Measurements from ENCODE around the gene CEP97.
"Not testable (repeated sequence)": the region's sequence is repeated elsewhere in the genome, so short reads cannot be mapped to it uniquely, and the experiment has no call there.

The CEP97 gene

GRCh38 chr3:101690972-101691371, 33.4 kb upstream of the CEP97 start:
- H3K4me1 Mint-ChIP-seq (ENCODE audit: low read depth) = peaks cover 27% of the 10 kb centered on the region
- H3K27me3 Mint-ChIP-seq = no peaks in the 10 kb centered on the region
- H3K4me3 Mint-ChIP-seq = no peak overlapping the region
- H3K27ac Mint-ChIP-seq = no peak overlapping the region
- H3K36me3 Mint-ChIP-seq (ENCODE audit: low read depth) = peaks cover 11% of the 10 kb centered on the region
- no peaks in the 10 kb centered on the region for H3K9me3 Mint-ChIP-seq
- intact Hi-C loops (cut with micrococcal nuclease) = no loop called here

GRCh38 chr3:101691685-101692671, 32.4 kb upstream of the CEP97 start:
- H3K36me3 Mint-ChIP-seq (ENCODE audit: low read depth); H3K27ac Mint-ChIP-seq; intact Hi-C loops (cut with micrococcal nuclease); H3K4me3 Mint-ChIP-seq; H3K9me3 Mint-ChIP-seq; H3K27me3 Mint-ChIP-seq: not testable (repeated sequence)
- H3K4me1 Mint-ChIP-seq (ENCODE audit: low read depth) = peaks cover 27% of the 10 kb centered on the region

GRCh38 chr3:101693540-101693939, 30.9 kb upstream of the CEP97 start:
- H3K36me3 Mint-ChIP-seq (ENCODE audit: low read depth); H3K4me3 Mint-ChIP-seq; H3K9me3 Mint-ChIP-seq; H3K27ac Mint-ChIP-seq; intact Hi-C loops (cut with micrococcal nuclease); H3K27me3 Mint-ChIP-seq: not testable (repeated sequence)
- peaks cover 21% of the 10 kb centered on the region for H3K4me1 Mint-ChIP-seq (ENCODE audit: low read depth)

GRCh38 chr3:101694836-101695235, 29.6 kb upstream of the CEP97 start:
- not testable (repeated sequence) for H3K9me3 Mint-ChIP-seq; H3K4me3 Mint-ChIP-seq; H3K27ac Mint-ChIP-seq; H3K36me3 Mint-ChIP-seq (ENCODE audit: low read depth); H3K27me3 Mint-ChIP-seq
- intact Hi-C loops (cut with micrococcal nuclease) = loop anchor here (5.0 kb wide), 1 partner anchor 107 kb away; no protein-coding TSS in a partner anchor
- peaks cover 12% of the 10 kb centered on the region for H3K4me1 Mint-ChIP-seq (ENCODE audit: low read depth)

- no peaks in the 10 kb centered on the region for H3K9me3 Mint-ChIP-seq
- H3K27ac Mint-ChIP-seq = no peak overlapping the region
- intact Hi-C loops (cut with micrococcal nuclease) = loop anchor here (5.0 kb wide), 1 partner anchor 106 kb away; no protein-coding TSS in a partner anchor
- H3K36me3 Mint-ChIP-seq (ENCODE audit: low read depth) = no peaks in the 10 kb centered on the region
- no peak overlapping the region for H3K4me3 Mint-ChIP-seq
- H3K4me1 Mint-ChIP-seq (ENCODE audit: low read depth) = peaks cover 4% of the 10 kb centered on the region
- no peaks in the 10 kb centered on the region for H3K27me3 Mint-ChIP-seq
These were observed 28.5 kb upstream of the CEP97 start for GRCh38 chr3:101695779-101696372.

DNA sequence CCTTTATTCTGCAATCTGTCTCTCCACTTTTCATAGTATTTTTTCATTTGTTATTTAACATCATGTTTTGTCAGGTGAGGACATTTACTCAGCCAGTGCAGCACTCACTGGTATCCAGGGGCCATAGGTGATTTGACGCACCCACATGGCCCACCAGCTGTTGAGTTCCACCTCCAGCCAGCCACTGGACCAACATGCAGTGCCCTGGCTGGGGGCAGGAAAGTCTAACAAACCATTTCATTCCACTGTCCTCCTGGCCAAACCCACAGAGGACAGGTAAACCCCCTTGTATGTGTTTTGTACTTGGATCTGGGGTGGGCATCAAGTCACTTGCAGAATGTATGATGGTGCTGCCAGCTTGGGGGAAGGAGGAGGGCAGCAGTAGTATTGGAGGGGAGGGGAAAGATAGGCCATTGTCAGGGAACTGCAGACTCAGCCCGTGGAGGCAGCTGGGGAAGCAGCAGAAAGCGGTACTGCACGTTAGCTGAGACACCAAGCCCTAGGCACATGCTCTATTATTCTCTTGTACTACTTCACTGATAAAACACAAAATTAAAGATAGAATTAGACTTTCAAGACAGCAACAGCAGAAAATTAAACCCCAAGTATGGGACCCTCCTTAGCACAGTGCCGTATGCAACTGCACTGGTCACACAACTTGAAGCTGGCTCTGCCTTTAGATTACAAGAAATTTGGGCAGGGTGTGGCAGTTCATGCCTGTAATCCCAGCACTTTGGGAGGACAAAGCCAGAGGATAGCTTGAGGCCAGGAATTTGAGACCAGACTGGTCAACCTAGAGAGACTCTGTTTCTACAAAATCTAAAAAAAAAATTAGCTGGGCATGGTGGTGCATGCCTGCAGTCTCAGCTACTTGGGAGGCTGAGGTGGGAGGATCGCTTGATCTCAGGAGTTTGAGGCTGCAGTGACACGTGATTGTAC, 22.4 kb upstream of the CEP97 start:
- H3K9me3 Mint-ChIP-seq = no peaks in the 10 kb centered on the region
- H3K4me3 Mint-ChIP-seq = no peak overlapping the region
- no peaks in the 10 kb centered on the region for H3K4me1 Mint-ChIP-seq (ENCODE audit: low read depth)
- no peaks in the 10 kb centered on the region for H3K36me3 Mint-ChIP-seq (ENCODE audit: low read depth)
- H3K27ac Mint-ChIP-seq = no peak overlapping the region
- intact Hi-C loops (cut with micrococcal nuclease) = loop anchor here (10.0 kb wide), 1 partner anchor 523 kb away; no protein-coding TSS in a partner anchor
- H3K27me3 Mint-ChIP-seq = no peaks in the 10 kb centered on the region

- Mint-ChIP-seq H3K27me3 (no peaks in the 10 kb centered on the region), H3K4me3 (no peak overlapping the region), H3K9me3 (no peaks in the 10 kb centered on the region), H3K36me3 (ENCODE audit: low read depth) (no peaks in the 10 kb centered on the region), H3K4me1 (ENCODE audit: low read depth) (no peaks in the 10 kb centered on the region), H3K27ac (no peak overlapping the region)
- intact Hi-C loops (cut with micrococcal nuclease) = loop anchor here (10.0 kb wide), 1 partner anchor 522 kb away; no protein-coding TSS in a partner anchor
These were observed 21.7 kb upstream of the CEP97 start for GRCh38 chr3:101702726-101703125.

DNA sequence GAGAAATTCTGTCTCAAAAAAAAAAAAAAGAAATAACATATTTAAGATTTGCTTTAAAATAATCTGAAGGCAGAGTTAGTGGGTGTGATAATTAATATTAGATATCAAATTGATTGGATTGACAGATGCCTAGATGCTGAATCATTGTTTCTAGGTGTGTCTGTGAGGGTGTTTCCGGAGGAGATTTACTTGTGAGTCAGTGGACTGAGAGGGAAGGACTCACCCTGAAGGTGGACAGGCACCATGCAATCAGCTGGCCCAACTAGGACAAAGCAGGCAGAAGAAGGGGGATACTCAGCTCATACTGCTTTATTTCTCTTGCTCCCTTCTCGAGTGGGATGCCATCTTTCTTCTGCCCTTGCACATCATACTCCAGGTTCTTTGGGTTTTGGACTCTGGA, 21.2 kb upstream of the CEP97 start:
- Mint-ChIP-seq H3K4me1 (ENCODE audit: low read depth) (no peaks in the 10 kb centered on the region), H3K4me3 (no peak overlapping the region), H3K9me3 (no peaks in the 10 kb centered on the region), H3K36me3 (ENCODE audit: low read depth) (no peaks in the 10 kb centered on the region), H3K27ac (no peak overlapping the region), H3K27me3 (no peaks in the 10 kb centered on the region)
- intact Hi-C loops (cut with micrococcal nuclease) = loop anchor here (10.0 kb wide), 1 partner anchor 522 kb away; no protein-coding TSS in a partner anchor

GRCh38 chr3:101704639-101705038, 19.8 kb upstream of the CEP97 start:
- not testable (repeated sequence) for H3K27me3 Mint-ChIP-seq; H3K36me3 Mint-ChIP-seq (ENCODE audit: low read depth); H3K9me3 Mint-ChIP-seq; H3K27ac Mint-ChIP-seq; H3K4me3 Mint-ChIP-seq; H3K4me1 Mint-ChIP-seq (ENCODE audit: low read depth)
- intact Hi-C loops (cut with micrococcal nuclease) = loop anchor here (10.0 kb wide), 1 partner anchor 520 kb away; no protein-coding TSS in a partner anchor

GRCh38 chr3:101709126-101709525, 15.3 kb upstream of the CEP97 start:
- Mint-ChIP-seq H3K4me3 (no peak overlapping the region), H3K36me3 (ENCODE audit: low read depth) (no peaks in the 10 kb centered on the region), H3K27me3 (no peaks in the 10 kb centered on the region), H3K27ac (no peak overlapping the region), H3K9me3 (no peaks in the 10 kb centered on the region), H3K4me1 (ENCODE audit: low read depth) (no peaks in the 10 kb centered on the region)
- intact Hi-C loops (cut with micrococcal nuclease) = loop anchor here (10.0 kb wide), 1 partner anchor 516 kb away; no protein-coding TSS in a partner anchor

DNA sequence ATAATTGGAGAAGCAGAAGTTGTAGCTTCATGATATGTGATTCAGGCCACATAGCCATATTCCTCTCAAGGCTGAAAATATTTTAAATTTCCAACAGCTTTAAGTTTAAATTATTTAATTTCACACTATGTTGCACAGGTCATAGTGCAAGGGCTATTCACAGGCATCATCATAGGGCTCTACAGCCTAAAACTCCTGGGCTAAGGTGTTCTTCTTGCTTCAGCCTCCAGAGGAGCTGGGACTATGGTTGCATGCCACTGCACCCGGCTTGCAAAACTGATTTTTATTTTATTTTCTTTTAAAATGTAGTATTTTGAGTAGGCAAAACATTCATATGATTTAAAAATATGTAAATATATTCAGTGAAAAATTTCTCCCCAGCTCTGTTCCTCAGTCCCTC, 6.0 kb upstream of the CEP97 start:
- Mint-ChIP-seq H3K27me3 (no peaks in the 10 kb centered on the region), H3K4me3 (no peak overlapping the region), H3K9me3 (no peaks in the 10 kb centered on the region), H3K27ac (no peak overlapping the region), H3K4me1 (ENCODE audit: low read depth) (peaks cover 21% of the 10 kb centered on the region), H3K36me3 (ENCODE audit: low read depth) (no peaks in the 10 kb centered on the region)
- intact Hi-C loops (cut with micrococcal nuclease) = no loop called here

GRCh38 chr3:101719604-101720185, 4.7 kb upstream of the CEP97 start:
- H3K27ac Mint-ChIP-seq = no peak overlapping the region
- peaks cover 3% of the 10 kb centered on the region for H3K36me3 Mint-ChIP-seq (ENCODE audit: low read depth)

More at GRCh38 chr3:101719604-101720185, 4.7 kb upstream of the CEP97 start:
- no peaks in the 10 kb centered on the region for H3K9me3 Mint-ChIP-seq
- no peak overlapping the region for H3K4me3 Mint-ChIP-seq
- H3K27me3 Mint-ChIP-seq = no peaks in the 10 kb centered on the region
- intact Hi-C loops (cut with micrococcal nuclease) = no loop called here
- H3K4me1 Mint-ChIP-seq (ENCODE audit: low read depth) = peaks cover 21% of the 10 kb centered on the region
